Globus pallidus (tissue), 1 donor: ENCODE measurements around the gene ING1.
A peak's percentile ranks its signal among the peaks of the same experiment; 100 is the strongest.
"Not testable (repeated sequence)": the region's sequence is repeated elsewhere in the genome, so short reads cannot be mapped to it uniquely, and the experiment has no call there.

Experiments used
- DNase-seq: peaks from one replicate; pipeline ENCODE4 v3.0.0-alpha.2; 2015; ENCODE audit warnings: low spot score

Gene ING1

DNA sequence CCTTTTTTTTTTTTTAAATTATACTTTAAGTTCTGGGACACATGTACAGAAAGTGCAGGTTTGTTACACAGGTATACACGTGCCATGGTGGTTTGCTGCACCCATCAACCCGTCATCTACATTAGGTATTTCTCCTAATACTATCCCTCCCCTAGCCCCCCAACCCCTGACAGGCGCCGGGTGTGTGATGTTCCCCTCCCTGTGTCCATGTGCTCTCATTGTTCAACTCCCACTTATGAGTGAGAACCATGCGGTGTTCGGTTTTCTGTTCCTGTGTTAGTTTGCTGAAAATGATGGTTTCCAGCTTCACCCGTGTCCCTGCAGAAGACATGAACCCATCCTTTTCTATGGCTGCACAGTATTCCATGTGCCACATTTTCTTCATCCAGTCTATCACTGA, 17.7 kb upstream of the ING1 start:
- not testable (repeated sequence) for DNase-seq

DNA sequence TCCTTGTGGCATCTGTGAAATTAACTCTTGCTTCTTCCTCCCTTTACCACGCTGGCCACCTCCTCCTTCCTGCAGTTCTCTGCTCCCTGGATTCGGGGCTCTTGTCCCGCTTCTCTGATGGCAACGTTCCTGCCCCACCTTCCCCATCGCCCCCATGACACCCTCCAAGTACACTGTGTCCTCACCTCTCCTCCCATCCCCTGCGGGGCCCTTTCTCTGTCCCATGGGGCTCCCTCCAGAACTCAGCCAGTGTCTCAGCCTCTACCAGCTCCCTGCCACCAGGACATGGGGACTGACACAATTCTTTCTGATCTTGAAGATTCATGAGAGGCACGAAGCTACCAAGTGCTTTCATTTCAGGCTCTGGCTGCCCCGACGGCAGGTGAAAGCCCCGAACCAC, 16.7 kb upstream of the ING1 start:
- no peak for DNase-seq

DNA sequence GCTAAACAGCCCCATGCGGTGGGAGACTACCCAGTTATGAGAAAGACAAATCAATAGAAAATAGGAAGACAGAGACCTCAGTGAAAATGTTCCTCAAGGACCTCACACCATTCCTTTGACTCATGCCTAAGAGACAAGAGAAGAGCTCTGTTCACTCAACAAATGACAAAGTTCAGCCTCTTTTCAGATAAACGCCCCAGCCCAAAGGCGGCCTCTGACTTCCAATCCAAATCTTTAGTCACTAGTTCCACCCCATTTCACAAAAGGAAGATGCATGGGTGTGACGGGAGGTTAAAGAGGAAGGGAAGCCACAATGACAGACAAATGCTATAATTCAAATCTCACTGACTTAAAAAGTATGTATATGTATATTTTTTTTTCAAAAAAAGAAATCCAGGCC, 15.7 kb upstream of the ING1 start:
- no peak for DNase-seq

DNA sequence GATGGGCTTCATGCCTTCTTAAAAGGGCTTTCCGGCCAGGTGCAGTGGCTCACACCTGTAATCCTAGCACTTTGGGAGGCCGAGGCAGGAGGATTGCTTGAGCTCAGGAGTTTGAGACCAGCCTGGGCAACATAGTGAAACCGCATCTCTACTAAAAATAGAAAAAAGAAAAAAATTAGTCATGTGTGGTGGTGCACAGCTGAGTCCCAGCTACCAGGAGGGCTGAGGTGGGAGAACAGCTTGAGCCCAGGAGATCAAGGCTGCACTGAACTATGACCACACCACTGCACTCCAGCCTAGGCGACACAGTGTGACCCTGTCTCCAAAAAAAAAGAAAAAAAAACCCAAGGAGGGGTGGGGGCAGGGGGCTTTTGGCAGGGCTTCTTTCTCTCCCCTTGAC, 14.8 kb upstream of the ING1 start:
- no peak for DNase-seq

DNA sequence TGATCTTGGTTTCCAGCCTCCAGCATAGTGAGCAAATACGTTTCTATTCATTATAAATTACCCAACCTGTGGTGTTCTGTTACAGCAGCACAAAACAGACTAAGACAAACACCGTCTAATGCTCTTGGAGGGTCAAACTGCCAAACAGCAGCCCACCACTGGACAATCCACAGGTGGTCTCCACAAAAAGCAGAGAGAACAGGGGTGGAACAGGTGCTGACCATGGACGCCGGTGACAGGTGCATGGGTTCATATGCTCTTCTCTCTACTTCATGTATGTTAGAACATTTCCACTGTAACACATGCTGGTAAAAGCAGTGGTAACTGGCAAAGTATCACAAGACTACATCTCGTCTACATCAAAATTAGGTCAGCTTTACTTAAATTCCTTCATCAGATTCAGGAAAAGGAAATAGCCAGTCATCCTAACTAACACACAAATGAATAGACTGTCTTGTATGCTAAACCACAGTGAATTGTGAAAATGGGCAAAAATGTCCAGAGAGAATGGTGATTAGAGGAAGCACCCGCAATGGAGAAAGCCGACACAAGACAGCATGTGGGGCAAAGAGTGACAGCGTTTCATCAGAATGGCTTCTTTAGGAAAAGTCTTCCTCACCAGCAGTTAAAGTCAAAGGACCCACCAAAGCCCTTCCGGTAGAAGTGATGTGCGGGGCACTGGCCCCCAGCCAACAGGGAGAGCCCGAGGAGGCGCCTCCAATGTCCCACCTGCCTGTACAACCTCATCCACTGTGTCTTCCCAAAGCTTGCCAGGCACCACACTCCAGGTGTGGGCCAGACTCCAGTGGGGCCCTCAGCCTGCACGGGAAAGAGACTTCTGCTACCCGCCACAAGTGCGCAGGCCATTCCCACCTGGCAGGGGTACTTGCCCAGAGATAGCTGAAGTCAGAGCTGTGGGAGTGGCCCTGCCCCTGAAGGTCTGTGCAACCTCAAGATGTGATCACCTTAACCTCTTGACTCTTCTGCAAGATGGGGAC, 14.1 kb upstream of the ING1 start:
- DNase-seq, result no peak

DNA sequence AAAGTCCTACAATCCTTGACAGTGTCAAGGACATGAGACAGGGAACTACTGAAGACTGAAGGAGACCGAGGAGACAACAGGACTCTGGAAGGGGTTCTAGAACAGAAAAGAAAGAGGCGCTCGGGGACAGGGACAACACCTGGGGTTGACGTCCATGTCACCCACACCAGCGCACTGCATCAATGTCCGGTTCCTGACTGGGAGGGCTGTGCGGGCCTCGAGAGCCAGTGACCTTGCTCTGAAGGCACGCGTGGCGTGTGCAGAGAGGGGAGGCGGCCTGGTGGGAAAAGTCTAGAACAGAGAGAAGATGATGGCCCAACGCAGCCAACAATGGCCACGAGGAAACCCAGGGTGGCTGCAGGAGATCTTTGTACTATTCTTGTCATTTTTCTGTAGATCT, 13.3 kb upstream of the ING1 start:
- no peak for DNase-seq

DNA sequence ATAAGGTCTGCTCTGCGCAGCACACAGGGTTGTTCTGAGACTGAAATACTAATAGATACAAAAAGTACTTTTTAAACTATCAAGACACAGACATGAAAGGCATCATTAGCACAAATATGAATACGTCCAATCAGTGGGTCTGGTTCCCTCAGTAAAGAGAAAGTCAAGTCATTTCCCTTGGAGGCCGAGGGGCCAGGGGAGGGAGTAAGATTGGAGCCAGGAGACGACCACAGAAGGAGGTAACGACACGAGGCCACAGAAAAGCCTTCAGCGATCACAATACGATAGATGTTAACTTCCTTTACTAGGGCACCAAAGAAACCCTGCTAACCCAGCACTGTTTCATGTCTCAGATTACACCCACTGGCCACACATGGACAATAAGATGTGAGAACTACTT, 12.9 kb upstream of the ING1 start:
- DNase-seq, result no peak

DNA sequence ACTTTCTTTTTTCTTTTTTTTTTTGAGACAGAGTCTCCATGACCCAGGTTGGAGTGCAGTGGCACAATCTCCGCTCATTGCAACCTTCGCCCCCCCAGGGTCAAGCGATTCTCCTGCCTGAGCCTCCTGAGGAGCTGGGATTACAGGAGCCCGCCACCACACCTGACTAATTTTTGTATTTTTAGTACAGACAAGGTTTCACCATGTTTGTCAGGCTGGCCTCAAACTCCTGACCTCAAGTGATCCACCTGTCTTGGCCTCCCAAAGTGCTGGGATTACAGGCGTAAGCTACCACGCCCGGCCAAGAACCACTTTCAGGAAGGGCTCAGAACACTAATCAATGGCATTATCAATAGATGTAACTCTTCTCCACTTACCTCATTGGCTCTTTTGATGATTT, 12.4 kb upstream of the ING1 start:
- DNase-seq, result not testable (repeated sequence)

DNA sequence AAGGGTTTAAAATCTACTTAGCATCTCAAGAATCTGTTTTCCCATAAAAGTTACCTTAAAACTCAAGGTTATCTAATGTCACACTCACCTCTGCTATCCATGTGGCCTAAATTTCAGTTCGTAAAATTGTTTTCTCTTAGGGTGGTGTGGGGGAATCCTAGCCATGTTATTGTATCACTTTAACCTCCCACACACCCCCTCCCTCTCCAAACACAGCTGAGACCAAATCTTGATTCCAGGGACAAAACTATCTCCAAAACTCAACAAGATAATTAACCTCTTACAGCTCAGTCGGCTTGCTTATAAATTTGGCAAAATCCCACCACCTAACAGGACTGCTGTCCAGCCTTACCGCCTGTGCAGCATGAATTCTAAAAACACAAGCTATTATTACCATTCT, 11.4 kb upstream of the ING1 start:
- DNase-seq, result no peak

DNA sequence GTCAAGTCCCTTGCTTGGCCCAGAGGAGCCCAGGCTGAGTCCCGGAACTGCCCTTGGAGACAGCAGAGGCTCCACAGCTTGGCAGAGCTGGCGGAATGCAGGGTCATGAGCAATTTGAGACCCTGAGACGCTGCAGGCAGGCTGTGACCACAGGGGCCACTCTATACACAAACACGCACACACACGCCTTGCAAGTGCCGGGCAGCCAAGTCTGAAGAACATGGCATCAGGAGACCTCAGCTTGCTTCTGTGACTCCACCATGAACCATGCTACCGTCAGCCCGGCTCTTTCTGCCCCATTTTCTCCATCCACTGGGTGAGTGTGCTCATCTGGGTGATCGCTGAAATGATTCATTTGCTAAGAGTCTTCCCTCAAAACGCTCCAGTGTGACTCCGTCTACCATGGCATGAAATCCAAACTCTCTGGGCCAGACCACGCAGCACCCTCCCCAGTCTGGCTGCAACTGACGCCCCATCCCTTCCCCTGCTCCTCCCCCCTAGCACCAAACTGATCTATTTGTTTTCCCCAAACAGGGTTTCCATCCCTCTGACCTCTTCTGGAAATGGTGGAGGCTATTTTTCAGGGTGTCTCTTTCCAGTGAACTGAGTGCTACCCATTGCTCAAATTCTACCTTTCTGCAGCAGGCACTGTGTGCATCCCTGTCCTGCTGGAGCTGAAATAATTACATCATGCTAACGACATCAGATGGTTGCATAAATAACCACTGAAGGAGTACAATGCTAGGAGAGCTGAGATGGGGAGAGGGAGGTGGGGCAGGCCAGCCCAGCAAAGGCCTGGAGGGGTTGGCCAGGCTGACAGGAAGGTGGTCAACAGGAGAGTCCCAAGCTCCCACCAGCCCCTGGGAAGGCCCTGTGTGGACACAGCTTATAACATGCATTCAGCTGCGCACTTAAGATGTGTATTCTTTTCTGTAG, 10.6 kb upstream of the ING1 start:
- DNase-seq, result no peak

DNA sequence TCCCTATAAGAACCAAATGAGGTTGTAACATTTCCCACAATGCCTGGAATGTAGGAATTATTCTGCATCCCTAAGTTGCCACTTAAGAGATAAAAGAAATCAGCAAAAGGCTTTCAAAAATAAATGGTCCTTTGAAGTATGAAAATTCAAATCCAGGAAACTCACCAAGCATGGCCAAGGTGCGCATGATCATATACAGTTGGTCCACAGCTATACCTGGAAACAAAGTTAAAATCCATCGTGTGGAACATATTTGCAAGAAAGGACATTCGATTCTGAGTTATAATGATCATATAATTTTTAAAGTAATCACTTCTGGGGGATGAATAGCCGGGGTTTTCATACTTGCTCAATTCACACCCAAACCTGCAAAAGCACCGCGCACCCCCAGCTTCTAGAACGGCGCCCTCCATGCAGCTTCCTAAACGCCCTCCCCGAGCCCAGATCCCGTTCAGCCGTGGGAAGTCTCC, 8.1 kb upstream of the ING1 start:
- no peak for DNase-seq

DNA sequence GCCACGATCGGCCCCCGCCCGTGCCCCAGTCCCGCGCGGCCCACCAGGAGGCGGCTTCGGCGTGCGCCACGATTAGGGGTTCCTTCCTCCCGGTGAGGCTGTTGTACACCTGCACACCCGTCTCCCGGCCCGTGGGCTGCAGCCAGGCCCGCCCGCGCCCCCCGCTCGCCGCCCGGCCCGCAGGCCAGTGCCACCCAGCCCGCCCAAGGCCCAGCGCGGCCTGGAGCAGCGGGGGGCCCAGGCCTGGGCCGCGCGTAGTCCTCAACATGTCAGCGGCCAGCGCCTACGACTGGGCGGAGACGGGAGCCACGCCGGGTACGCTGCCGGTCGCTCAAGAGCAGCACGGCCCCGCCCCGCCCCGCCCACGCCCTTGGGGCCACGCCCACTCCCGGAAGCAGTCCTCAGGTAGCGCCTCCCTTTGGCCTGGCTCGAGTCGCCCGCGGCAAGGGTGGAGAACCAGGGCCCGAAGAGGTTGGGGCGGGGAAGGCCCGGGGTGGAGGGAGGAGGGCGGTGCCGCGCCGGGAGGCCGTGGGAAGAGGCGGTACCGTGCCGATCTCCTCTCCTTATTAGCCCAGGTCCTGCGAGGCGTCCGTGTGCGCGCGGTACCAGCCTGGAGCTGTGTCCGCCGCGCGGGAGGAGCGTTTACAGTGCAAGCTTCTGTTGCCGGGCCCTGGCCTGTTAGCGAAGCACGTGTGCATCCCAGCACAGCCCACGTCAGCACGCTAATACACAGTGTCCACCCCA, 7.5 kb upstream of the ING1 start, which contains the start of gene CARS2:
TSS of gene CARS2 (minus strand) at position 291 of the 744 bp plus-strand sequence. CDS start at position 268, 23 bp downstream.
- peak; percentile 94 for DNase-seq

DNA sequence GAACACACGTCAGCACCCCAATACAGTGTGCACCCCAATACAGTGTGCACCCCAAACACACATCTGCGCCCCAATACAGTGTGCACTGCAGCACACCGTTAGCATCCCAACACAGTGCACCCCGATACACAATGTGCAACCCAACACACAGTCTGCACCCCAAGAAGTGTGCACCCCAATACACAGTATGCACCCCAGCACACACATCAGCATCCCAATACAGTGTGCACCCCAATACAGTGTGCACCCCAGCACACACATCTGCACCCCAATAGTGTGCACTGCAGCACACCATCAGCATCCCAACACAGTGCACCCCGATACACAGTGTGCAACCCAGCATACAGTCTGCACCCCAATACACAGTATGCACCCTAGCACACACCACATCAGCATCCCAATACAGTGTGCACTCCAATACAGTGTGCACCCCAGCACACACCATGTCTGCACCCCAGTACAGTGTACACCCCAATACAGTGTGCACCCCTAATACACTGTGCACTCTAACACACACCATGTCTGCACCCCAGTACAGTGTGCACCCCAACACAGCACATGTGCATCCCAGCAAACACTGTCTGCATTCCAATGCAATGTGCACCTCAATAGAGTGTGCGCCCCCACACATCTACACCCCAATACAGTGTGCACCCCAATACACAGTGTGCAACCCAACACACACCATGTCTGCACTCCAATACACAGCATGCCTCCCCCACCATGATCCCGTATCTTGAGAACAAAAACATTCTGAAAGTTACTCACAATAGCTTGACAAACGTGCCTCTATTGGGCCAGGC, 6.7 kb upstream of the ING1 start:
- no peak for DNase-seq

DNA sequence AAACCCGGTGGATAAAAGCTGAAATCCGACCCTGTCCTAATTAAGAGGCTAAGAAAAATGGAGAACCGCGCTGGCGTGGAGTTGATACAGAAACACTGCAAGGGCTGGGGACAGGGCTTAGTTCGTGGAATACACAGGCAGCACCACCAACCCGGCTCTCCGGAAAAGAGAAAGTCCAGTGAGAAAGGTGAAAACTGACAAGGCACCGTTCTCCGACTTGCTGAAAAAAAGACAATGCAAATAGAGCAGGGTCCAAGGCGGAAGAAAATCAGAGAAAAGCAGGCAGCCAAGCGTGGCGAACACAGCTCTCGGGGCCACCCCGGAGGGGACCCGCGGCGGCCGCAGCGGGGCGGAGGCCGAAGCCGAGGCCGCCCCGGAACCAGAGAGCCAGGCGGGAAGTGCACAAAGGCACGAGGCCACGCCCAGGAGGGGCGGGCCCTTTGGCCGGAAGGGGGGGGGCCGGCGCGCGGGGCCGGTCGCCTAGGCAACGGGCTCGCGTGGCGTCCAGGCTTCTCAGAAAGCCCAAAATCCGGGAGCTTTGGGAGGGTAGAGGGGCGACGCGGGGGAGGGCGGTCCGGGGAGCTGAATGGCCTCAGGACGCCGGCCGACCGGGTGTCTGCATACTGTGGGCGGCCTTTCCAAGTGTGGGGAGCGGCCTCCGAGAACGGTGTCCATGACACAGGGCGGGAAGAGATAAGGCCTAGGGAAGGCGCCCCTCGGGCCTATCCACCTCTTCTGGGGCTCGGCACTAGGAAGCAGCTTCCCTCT, 1.2 kb upstream of the ING1 start:
- DNase-seq, result peak; percentile 90

DNA sequence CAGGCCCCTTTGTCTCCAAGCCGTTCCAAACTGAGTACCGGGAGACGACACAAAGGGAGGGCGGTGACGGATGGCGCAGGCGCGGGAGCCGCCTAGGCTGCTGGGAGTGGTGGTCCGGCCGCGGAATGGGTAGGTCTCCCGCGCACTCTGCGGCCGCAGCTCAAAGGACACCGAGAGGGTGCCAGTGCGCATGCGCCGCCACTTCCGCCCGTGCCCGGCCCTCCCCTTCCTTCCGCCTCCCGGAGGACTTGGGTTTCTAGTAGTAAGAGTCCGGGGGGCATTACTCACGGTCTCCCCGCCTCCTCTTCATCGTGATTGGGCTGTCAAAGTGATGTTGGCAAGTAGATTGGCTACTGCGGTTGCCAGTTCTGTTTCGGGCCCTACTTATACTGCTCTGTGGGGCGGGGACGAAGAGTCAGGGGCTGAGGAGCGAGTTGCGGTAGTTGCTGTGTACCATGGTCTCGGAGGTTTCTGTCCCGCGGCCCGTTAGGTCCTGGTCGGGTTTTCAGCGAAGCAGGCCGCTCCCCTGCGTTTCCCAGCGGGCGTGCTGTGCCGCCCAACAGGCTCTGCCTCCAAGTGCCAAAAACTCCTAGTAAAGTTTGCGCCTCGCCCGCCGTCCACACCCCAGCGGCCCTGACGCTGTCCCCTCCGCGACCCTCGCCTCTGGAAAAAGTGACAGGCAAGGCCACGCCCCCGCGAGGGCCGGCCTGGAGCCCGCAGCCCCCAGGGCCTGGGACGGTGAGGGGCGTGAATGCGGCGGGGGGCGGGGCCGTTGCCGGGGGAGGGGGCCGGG, 455 bp upstream of the ING1 start:
- peak; percentile 100 for DNase-seq

DNA sequence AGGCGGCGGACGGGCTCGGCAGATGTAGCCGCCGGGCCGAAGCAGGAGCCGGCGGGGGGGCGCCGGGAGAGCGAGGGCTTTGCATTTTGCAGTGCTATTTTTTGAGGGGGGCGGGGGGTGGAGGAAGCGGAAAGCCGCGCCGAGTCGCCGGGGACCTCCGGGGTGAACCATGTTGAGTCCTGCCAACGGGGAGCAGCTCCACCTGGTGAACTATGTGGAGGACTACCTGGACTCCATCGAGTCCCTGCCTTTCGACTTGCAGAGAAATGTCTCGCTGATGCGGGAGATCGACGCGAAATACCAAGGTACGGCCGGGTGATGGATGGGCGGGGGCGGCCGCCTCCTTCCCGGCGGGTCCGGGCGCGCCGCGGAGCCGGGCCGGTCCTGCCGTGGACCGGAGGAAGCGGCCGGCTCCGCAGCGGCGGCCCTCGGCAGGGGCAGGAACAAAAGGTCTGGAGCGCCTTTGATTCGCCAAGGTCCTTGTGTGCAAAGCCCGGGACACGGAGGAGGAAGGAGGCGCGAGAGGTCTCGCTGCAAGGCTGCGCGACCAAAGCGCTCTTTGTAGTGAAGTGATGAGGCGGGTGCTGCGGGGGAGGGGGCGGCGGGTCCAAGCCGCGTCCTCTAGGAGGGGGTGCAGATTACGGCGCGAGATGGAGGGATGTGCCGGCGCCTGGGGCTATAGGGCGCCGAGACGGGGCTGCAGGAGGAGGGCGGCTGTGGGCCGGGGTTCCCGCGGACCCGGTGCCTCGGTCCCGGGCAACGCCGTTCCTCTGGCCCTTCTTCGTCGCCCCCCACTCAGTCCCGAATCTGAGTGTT, 689 bp downstream of the ING1 start:
- DNase-seq, result peak; percentile 63

DNA sequence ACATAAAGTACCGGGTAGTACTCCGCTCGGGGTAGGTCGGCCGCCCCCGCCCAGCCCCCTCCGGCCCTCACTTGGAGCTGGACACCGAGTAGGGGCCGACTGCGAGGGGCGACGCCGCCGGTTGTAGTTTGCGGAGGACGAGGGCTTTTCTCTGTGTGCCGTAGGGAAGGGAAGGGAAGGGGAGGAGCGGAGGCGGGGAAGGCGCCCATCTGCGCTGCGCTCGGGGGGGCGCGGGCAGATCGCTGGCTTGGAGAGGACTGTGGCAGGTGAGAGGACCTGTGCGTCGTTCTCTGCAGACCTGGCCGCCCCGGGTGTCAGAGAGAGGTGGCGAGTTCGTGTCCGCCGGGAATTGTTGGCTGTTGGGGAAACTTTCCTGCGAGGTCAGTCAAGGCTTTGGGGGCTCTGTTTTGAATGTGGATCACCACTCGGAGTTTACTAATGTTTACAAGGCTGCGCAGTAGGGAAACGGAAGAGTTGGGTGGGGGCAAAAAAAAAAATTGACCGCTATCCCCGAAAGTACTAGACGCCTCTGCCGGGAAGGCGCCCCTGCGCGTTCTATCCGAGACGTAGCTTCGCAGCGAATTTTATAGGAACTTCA, 1.4 kb downstream of the ING1 start:
- DNase-seq, result peak; percentile 68
